Islet of Langerhans (tissue), 1 donor: ENCODE measurements around the gene SPARCL1.
"Not testable (repeated sequence)": the region's sequence is repeated elsewhere in the genome, so short reads cannot be mapped to it uniquely, and the experiment has no call there.

Experiments
- FAIRE-seq: peaks from one replicate; lab custom pipeline; 2011; peaks lifted over from hg19 to GRCh38; lab: Jason Lieb, UNC

SPARCL1 gene

DNA sequence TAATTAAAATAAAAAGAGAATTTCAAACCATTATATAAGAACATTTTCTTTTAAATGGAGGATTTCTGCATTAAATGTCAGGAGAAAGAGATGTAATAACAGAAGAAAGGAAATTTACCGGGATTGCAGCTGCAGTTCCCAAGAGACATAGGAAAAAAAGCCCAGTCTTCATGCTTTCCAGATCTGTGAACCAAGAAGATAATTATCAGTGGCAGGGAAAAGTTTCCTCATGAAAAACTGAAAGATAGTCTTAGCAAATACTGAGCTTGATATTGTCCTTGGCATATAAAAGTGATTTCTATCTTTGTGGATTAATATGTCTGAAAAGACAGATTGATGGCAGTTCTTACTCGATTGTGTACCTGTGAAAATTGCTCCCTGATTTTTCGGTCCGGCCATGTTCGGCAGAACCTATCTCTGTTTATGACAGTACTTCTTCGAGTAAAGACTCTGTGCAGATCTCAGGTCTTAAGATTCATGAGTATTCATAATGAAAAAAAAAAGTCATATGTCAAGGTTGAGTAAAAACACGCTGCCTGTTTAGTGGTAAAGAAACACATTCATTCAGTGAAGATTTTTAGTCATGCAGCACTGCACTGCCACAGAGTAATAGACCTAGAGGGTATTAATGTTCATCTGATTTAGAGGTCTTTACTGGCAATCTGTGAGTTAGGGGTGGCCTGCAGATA is 29.6 kb downstream of the SPARCL1 start:
- no peak for FAIRE-seq

DNA sequence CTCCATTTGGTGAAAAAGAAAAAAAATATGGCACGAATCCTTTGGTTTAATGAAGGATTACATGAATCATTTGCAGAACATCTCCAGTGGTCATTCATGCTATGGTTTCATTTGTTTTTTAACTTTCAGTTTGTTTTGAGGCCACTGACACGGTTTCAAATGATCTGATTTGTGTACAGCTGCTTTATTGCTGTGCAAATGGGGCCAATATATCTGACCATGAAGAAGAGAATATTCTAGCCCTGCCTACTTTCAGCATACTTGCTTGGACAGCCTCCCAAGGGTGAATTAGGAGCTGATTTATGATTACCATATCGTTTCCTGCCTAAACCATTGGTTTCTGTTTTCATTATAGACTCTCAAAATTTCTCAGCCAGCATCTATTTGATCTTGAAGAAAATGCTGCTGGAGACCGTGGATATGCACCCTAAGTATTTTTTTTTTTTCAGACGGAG is 30.7 kb downstream of the SPARCL1 start:
- no peak for FAIRE-seq

DNA sequence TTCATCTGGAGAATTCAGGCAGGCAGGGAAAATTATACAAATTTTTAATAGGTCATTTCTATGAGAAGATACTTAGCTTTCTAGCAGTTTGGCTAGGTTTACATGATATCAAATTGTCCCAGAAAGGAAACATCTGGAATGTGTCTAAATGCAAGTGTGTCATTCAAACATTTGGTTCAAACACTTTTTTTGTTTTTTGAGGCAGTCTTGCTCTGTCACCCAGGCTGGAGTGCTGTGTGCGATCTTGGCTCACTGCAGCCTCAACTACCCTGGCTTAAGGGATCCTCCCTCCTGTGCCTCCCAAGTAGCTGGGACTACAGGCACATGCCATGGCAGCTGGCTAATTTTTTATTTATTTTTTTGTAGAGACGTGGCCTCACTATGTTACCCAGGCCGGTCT is 31.6 kb downstream of the SPARCL1 start:
- FAIRE-seq = no peak

DNA sequence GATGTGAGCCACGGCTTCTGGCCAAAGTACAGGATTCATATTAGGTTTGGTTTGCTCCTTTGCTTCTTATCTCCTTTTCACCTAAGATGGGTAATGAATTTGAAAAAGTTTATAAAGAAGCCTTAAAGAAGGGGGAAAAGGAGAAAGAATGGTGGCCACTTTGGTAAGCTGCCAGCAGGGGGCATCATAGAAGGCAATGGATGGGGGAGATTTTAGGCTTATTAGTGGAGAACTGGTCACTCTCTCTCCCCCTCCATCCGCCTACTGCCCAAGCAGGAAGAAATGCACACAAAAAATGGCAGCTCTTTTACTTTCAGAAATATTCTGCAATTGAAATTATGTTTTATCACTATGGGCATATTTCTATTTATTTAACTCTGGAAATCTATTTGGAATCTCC is 32.0 kb downstream of the SPARCL1 start:
- no peak for FAIRE-seq

DNA sequence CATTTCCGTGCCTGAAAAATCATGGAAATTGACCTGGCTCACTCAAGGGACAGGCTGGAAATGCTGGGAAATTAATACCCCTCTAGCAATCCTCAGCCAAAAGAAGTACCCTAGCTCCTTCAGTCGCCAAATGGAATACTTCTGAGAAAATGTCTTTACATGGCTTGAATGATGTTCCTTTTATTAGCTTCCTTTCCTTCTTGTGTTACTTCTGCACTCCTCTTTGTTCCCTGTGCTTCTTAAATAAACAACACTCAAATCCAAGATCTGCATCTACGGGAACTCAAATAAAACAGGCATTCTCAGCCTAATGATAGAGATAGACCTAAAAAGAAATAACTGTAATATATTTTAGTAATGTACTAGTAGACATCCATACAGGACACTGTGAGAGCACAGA is 36.1 kb downstream of the SPARCL1 start:
- FAIRE-seq = no peak

DNA sequence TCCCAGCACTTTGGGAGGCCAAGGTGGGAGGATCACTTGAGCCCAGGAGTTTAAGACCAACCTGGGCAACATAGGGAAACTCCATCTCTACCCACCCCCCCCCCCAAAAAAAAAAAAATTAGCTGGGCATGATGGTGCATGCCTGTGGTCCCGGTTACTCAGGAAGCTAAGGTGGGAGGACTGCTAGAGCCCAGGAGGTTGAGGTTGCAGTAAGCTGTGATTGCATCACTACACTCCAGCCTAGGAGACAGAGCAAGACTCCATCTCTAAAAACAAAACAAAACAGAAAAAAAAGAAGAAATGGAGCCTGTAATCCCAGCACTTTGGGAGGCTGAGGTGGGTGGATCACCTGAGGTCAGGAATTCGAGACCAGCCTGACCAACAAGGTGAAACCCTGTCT is 37.3 kb downstream of the SPARCL1 start:
- FAIRE-seq = not testable (repeated sequence)

DNA sequence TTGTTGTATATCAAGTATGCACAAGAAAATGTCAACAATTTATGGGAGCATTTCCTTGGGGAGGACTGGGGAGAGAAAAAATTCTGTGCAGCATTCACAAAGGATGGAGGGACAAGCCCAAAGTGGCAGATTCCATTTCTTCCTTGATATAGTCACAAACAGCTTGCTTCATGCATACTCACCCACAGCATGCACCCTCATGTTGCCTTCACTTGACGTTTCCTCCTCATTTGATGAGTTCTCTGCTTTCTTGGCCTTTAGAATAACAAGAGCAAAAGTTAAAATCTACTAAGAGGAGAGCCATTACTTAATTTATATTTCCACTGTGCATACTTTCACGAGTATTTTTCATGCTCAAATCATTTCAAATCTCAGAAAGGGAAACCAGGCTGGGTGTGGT is 37.7 kb downstream of the SPARCL1 start:
- FAIRE-seq = no peak

DNA sequence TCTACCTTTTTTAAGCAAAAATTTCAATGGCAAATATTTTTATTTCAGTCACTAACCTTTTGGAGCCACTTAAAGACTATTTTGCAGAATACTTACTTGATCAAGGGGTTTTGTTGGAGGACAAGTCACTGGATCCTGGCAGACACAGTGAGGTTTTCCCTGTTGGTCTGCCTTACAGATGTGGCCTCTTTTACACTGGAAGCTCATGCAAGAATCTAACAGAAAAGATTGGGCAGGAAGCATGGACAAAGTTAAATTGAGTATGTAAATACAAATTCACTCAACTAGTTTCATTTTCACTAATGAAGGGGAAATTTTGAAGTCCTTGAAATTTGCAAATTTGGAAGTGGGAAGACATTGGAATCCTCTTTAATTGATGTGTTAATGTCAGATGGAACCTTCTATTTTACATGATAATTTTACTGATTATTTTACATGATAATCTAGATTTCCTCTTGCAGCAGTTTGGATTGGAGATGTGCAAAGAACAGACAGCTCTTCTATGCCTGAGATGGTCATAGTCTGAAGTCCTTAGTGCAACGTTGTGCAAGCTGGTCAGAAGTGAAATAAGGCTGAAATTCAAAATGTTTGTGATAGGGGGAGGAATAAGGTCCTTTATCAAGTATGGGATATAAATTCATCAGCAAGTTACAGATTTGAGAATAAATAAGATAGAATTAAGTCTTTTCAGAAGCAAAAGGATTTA is 38.4 kb downstream of the SPARCL1 start:
- FAIRE-seq = no peak

DNA sequence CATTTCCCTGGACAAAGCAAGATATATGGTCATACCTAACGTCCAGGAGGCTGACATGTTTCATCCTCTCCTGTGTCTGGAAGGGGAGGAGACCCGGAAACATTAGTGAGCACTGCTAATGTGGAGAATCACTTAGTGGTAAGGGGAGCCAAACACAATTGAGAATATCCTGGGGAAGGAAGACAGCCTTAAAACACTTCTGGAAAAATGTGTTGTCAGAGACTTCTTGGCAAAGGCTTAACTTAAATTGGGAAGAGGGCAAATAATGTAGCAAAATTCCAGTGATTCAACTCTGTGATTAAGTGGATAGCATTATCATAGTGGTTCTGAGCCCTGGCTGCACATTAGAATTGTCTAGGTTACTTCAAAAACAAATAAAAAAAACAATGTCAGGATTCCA is 39.5 kb downstream of the SPARCL1 start:
- FAIRE-seq = no peak

DNA sequence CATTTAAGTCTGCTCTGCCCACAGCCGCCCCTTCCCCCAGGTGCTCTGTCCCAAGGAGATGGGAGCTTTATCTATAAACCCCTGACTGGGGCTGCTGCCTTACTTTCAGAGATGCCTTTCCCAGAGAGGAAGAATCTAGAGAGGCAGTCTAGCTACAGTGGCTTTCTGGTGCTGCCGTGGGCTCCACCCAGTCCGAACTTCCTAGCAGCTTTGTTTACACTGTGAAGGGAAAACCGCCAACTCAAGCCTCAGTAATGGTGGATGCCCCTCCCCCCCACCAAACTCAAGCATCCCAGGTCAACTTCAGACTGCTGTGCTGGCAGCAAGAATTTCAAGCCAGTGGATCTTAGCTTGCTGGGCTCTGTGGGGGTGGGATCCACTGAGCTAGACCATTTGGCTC is 40.5 kb downstream of the SPARCL1 start:
- FAIRE-seq = not testable (repeated sequence)

DNA sequence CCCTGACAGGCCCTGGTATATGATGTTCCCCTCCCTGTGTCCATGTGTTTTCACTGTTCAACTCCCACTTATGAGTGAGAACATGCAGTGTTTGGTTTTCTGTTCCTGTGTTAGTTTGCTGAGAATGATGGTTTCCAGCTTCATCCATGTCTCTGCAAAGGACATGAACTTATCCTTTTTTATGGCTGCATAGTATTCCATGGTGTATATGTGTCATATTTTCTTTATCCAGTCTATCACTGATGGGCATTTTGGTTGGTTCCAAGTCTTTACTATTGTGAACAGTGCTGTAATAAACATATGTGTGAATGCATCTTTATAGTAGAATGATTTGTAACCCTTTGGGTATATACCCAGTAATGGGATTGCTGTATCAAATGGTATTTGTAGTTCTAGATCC is 45.9 kb downstream of the SPARCL1 start:
- not testable (repeated sequence) for FAIRE-seq

DNA sequence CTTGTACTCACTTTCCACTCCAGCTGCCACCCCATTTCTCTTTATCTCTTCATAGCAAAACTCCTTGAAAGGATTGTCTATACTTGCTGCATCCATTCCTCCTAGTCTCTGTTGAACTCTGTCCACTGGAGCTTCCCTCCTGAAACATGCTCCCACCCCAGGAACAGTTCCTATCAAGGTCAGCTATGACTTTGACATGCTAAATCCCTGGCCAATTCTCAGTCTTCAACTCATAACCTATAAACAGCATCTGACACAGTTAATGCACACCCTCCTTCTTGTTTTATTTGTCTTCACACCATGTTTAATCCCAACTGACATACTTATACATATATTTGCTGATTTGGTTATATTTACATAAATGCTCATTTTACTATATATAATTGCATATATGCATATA is 47.8 kb downstream of the SPARCL1 start:
- no peak for FAIRE-seq

DNA sequence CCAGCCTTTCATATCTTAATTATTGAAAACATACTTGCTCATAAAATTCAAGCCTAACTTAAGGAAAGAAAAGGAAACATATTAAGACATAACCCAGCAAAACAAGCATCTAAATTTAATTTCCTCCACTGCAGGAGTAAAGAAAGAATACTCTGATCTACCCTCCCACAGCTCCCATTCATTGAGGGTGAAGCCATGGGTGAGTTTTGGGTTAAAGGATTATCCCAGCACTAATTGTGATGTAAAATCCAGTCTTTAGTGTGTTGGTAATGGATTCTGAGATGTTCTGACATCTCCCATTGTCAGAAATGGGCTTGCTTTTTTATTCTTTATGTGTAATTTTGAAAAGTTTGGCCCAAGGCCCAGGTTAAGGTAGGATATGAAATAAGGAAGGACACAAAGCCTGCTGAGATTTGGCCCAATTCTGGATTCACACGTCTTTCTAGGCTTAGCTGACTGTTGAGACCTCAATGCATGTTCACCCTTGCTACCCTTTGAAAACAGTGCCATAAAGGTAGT is 50.4 kb downstream of the SPARCL1 start:
- FAIRE-seq = no peak

DNA sequence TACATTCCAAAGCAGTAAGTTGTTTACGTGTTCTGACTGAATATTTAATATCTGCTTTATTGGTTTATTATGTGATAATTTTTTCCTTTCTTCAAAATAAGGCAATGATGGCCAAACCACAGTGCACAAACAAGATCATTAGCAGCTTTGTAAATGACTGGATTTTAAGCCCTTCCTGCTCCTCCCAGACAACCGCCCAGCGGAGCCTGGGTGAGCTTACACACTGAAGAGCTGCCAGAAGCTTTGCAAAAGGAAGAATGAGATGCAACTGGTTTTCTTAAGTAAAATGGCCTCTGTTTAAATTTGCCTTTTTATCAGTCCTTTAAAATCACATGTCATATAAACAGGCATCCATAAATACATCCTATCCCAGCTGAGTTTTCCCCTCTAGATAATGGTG is 52.2 kb downstream of the SPARCL1 start:
- FAIRE-seq = no peak

DNA sequence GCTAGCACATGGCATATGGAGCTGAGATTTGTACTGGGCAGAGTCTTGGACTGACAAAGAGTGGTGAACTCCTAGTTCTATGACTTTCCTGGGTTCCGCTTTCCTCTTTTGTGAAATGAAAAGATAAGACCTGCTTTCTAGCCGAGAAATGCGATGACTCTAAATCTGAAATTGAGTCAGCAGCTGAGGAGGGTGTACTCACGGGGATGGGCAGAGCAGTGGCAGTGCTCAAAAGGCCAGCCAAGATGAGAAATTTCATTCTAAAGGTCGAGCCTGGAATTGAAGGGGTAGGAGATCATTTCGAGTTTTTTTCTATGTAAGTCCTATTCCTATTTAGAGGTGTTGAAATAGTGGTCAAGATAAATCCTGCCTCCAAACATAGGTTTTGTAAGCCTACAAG is 59.8 kb downstream of the SPARCL1 start:
- no peak for FAIRE-seq

DNA sequence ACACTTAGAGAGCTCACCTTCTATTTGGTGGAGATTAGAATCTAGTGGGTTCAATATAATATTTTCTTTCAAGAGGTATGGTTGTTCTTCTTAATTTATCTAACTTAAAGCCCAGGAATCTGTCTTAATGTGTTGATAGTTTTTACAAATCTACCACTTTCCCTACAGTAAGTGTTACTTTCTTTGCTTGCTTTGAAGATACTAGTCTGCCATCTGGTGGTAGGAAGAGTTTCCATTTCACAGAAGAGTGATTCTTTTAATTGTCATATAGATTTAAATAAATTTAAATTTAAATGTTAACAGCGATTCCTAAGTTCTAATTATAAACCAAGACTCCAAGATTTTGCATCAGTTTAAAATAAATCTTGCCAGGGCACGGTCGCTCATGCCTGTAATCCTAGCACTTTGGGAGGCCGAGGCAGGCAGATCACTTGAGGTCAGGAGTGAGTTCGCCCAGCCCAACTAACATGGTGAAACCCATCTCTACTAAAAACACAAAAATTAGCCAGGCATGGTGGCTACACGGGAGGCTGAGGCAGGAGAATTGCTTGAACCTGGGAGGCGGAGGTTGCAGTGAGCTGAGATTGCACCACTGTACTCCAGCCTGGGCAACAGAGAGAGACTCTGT is 63.3 kb downstream of the SPARCL1 start:
- peak; percentile 100 for FAIRE-seq

DNA sequence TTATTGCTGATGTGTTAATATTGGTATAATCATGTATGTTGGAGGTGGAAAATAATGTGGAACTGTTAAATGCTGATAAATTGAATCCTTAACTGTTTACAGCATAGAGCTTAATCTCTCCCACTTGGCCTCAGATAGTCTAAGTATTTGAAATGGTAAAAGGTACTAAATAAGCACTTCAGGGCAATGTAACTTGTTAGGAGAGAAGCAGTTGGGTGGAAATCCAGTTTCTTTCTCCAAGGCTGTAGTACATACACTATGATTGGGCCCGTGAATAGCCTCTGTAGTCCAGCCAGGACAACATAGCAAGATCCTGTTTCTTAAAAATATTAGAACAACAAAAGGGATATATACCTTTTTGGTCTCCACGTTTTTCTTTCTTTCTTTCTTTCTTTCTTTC is 67.1 kb downstream of the SPARCL1 start:
- FAIRE-seq = no peak

DNA sequence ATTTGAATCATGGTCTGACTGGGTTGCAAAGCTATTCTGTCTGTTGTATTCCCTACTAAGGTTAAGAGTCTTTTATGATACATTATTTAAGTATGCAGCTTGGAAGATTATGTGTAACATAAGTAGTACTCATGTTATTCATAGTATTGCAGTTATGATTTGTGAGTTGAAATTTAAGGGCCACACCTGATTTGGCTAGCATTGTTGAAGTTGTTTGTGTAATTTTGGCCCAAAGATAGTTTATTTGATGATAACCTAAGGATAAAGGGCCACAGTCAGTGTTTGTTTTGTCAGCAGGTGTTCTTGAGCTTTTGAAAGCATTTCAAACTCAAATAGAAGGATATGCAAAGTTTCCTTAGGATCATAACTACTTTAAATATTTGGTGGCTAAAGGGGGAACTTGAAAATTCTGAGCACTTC is 67.9 kb downstream of the SPARCL1 start:
- no peak for FAIRE-seq

DNA sequence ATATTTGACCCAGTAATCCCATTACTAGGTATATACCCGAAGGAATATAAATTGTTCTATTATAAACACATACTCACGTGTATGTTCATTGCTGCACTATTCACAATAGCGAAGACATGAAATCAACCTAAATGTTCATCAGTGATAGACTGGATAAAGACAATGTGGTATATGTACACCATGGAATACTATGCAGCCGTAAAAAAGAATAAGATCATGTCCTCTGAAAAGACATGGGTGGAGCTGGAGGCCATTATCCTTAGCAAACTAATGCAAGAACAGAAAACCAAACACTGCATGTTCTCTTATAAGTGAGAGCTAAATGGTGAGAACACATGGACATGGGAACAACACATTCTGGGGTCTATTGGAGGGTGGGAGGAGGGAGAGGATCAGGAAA is 70.3 kb downstream of the SPARCL1 start:
- FAIRE-seq = no peak

DNA sequence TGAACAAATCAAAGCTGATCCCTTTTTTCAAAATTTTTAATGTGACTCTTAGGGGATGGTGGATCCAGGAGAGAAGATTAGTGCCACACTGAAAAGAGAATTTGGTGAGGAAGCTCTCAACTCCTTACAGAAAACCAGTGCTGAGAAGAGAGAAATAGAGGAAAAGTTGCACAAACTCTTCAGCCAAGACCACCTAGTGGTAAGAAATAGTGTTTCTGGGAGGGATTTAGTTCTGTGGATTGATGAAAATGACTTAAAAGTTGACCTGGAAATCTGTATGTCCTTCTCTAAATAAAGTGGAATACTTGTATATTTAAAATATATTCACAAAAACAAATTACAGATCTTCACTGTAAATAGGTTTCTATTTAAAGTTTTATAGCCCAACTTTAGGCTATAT is 77.6 kb downstream of the SPARCL1 start:
- FAIRE-seq = no peak

DNA sequence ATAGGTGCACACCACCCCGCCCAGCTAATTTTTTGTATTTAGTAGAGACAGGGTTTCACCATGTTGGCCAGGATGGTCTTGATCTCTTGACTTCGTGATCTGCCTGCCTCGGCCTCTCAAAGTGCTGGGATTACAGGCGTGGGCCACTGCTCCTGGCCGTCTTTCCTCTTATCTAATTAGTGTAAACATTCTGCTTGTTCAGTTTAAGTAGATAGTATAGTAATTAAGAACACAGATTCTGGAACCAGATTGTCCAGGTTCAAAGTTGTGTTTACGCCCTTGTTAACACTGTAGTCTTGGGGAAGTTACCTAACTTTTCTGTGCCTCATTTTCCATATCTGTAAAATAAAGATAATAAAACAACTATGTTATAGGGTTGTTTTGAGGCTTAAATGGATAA is 82.8 kb downstream of the SPARCL1 start:
- not testable (repeated sequence) for FAIRE-seq

DNA sequence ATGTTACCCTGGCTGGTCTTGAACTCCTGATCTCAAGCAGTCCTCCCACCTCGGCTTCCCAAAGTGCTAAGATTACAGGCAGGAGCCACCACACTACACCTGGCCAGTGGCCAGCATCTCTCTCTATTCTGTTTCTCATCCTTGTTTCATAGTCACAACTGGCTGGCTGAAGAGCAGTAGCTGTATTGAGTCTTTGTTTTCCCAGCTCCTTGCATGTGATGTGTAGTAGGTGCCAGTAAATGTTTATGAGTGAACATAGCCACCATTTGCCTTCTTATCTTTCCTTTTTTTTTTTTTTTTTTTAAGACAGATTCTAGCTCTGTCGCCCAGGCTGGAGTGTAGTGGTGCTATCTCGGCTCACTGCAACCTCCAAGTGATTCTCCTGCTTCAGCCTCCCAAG is 83.2 kb downstream of the SPARCL1 start:
- no peak for FAIRE-seq

DNA sequence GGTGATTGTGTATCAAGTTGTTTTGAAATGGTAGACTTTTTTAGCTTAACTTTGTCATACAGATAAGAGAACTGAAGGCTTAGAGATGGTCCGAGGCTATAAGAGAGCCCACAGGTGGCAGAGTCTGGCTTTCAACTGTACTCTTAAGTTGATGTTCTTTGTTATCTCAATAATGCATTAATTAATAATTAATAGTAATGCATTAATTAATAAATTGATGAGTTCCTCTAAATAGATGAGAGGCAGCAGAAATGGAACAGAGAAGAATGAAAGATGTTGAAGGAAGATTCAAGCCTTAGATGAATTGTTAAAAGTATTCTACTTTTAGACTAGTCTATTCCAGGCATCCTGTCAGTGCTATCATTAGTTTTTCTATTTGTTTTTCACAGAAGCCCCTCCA is 84.4 kb downstream of the SPARCL1 start:
- no peak for FAIRE-seq
